ENCODE measurements around the gene GCN1.

Gene GCN1

DNA sequence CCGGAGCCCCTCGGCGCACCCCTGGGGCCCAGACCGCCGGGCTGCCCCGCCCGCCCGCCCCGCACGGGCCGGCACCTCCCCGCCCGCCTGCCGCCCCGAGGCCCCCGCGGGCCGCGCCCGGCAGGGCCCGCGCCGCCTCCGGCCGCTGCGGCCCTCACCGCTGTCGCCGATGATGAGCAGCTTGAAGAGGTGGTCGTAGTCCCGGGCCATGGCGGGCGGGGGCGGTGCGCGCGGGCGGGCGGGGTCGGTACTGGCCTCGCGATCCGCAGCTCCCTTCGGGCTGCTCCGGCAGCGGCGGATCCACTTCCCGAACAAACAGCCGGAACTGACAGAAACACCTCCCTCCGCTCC is 78.1 kb downstream of the GCN1 start, which contains the start of gene RAB35:
Gene RAB35, minus strand, starts transcription at position 313 of the 351 bp plus-strand sequence. Its CDS starts 103 bp downstream, at position 210.
- DNase-seq = no peak

DNA sequence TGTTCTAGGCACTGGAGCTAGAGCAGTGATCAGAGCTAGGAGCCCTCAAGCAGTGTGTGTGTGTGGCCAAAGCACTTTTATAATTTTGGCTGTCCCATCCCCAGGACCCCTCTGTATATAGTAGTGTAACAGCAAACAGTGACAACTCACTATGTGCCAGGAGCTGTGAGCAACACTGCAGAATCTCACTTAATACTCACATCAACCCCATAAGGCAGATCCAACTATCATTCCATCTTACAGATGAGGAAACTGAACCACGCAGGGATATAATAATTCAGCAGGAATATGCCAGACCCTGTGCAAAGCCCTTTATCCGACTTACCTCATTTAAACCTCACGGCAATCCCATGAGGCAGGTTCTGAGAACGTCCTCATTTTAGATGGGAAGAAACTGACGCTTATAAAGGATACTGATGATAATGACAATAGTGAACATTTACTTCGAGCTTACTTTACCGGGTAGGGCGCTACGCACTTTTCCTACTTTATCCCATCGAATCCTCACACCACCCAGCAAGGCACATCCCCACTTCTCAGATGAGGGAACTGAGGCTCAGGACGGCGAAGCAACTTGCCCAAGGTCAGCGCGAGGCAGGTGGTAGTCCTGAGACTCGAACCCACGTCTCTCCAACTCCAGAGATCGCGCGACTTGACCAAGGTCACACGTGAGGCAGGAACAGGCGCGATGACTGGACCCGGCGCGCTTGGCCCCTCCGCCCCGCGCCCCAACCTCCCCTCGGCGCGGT is 78.6 kb downstream of the GCN1 start:
- DNase-seq = no peak

GRCh38 chr12:120115066-120115465 is 79.4 kb downstream of the GCN1 start:
- no peak for DNase-seq

GRCh38 chr12:120110550-120111501 is 83.7 kb downstream of the GCN1 start:
- peak; percentile 29 for DNase-seq

DNA sequence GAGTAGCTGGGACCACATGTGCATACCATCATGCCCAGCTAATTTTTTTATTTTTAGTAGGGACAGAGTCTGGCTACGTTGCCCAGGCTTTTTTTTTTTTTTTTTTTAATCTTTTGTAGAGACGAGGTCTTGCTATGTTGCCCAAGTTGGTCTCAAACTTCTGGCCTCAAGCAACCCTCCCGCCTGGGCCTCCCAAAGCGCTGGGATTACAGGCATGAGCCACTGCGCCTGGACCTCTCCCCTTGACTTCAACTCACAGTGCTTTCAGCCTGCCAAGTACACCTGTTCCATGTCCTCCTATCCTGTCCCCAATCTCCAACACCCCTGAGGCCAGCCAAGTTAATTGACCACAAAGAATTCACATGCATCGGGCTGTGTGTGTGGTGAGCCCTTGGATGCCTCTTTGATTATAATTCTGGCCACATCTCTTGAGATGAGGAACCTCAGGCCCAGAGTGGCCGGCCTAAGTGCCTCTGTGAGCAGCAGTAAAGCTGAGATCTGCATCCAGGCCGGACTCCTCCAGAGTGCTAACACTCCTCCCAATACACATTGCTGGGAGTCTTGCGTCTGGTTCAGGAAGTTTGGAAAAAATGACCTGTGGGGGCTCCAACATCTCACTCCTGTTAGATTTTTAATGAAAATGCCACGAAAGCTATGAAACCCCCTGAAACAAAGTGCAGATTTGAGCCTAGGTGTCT is 84.8 kb downstream of the GCN1 start:
- no peak for DNase-seq

GRCh38 chr12:120106151-120106550 is 88.4 kb downstream of the GCN1 start:
- no peak for DNase-seq

GRCh38 chr12:120103371-120103770 is 91.1 kb downstream of the GCN1 start:
- DNase-seq = no peak

GRCh38 chr12:120103044-120103338 is 91.5 kb downstream of the GCN1 start:
- DNase-seq = no peak

- no peak for DNase-seq
Measured at GRCh38 chr12:120102189-120103043, 92.1 kb downstream of the GCN1 start.

DNA sequence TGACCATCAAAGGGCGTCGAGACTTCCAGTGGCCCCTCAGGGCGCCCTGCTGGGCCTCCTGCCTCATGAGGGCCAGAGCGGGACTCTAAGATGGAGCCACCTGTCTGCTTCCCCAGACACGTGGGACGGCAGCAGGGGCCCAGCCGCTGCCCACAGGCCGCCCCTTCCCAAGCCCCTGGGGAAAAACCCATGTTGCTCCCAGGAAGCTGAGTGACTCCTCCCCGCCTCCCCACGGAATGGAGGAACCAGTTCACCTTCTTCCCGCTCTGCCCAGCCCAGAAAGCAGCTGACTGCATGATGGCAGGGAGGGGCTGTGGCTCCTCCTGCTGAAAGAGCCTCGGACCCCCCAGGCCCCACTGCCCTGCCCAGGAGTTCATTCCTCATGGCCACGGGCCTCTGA is 92.9 kb downstream of the GCN1 start:
- DNase-seq = no peak

DNA sequence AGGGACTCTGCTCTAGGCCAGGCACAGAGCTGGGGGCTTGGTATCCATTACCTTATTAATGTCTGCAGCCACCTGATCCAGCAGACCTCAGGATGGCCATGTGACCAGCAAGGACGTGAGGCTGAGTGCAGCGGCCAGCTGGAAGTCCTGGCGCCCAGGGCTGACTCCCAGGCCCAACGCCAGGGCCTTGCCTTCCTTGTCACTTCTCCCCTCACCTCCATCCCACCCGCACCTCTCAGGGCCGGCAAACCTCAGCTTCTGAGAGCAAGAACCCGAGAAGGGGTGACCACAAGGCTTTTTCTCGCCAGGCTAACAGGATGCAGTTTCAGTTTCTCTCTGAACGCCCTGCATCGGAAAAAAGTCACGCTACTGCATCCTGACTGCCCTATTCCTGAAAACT is 93.3 kb downstream of the GCN1 start:
- no peak for DNase-seq

- no peak for DNase-seq
Measured at GRCh38 chr12:120100630-120101029, 93.9 kb downstream of the GCN1 start.

DNA sequence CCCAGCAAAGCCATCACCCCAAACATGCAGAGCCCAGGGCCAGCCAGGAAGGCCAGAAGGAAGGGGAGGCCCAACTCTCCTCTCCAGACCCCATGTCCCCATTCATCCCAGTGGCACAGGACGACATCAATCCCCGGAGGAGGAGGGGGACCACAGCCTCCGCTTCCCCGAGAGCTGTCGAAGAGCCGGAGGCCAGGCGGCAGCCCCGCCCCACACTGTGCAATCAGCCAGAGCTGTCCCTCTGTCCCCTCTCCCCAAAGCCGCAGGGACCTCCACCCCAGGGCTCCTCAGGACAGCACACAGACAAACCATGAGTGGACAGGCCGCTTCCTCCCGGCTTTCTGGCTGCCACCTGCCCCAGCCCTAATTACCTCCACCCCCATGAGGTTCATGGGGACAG is 94.8 kb downstream of the GCN1 start:
- no peak for DNase-seq

DNA sequence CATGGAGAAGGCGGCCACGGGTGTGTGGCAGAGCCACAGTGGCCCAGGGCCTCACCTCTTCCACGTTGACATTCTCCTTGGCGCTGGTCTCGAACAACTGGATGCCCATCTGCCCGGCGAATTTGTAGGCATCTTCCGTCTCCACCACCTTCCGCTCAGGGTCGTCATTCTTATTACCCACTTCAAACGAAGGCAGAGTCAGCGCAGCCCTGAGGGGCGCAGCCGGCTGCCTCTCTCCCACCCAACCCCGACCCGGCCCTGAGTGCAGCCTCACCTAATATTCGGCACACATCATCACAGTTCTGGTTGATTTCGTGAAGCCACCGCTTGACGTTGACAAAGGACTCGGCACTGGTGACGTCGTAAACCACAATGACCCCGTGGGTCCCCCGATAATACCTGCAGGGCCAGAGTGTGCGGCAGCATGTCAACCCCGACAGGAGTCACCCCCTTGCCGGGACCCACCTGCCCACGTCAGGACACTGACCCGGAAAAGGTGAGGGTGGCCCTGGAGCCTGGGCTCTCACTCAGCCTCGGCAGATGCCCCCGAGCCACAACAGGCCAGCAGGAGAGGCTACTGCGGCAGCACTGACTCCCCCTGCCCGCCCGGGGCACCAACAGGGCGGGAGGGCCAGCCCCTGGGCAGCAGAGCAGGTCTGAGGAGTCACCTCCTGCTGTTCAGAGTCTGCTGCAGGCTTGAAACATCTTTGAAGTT is 95.6 kb downstream of the GCN1 start:
- DNase-seq = no peak

GRCh38 chr12:120096671-120097202 is 97.8 kb downstream of the GCN1 start:
- DNase-seq = no peak

- no peak for DNase-seq
Measured at GRCh38 chr12:120095736-120096135, 98.8 kb downstream of the GCN1 start.

GRCh38 chr12:120095331-120095730 is 99.2 kb downstream of the GCN1 start:
- no peak for DNase-seq

DNA sequence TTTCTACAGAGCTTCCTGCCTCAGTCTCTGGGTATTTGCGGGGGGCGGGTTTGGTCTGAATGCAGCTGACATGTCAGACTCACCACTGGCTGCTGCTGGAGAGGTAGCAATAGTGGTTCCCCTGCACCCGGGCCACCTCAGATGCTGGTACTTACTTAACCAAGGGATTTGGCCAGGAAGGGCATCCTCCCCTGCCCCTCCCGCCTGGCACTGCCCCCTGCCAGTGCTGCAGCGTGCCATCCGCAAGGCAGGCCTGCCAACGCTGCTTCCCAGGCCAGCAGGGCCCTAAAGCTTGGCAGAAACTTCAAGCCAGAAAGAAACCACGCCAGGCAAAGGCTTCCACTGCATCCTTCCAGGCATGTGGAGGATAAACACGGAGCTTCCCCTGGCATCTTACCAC is 100.0 kb downstream of the GCN1 start:
- DNase-seq = no peak

DNA sequence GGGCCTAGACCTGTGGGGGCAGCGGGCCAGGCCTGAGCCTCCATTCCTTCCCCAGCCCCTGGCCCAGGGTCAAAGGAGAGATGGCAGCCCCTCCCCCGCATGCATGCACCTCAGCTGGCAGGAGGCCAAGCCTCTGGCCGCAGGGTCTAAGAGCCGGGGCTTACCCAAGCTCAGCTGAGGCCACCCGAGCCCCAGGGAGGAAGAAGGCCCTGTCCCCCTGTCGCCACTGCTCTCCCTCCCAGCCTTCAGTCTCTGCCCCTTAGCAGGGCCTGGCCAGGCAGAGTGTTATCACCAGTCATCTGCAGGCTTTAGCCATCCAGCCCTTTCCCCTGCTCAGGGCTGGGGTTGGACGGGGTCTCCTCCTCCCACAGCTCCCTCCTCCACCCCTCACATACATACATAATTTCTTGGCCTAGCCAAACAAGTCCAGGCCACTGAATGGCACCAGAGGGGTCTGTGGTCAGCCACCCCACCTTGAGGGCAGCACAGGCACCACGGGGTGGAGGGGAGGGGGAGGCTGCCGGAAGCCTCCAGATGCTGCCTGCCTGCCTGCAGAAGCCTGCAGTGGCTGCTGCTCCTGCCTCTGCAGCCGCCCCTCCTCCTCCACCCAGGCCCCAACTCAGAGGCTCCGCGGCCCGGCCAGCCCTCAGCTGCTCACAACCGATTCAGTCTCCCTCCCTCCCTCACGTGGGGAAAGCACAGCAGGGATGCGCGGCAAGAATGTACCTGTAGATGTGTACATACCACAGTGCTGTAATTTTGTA is 100.7 kb downstream of the GCN1 start:
- DNase-seq = no peak

- DNase-seq = no peak
Measured at GRCh38 chr12:120093336-120093591, 101.3 kb downstream of the GCN1 start.
